OCI-LY1 (cell line): ENCODE results near the gene SSH2.

Source experiments
- H2AFZ ChIP-seq: fragments of 200-600 bp; sonication (generic), shearing (Covaris generic); 2 replicates; pipeline ENCODE4 v1.6.0; 2014; ENCODE audit warnings: antibody characterized with exemption, mild to moderate bottlenecking, low read length
- H3F3A ChIP-seq: fragments of 200-600 bp; sonication (generic), shearing (Covaris generic); 2 replicates; pipeline ENCODE4 v1.6.0; 2014; ENCODE audit warnings: mild to moderate bottlenecking, antibody characterized with exemption, low read length, moderate library complexity; ENCODE audit not compliant: insufficient read depth
- H3K27ac ChIP-seq: fragments of 200-600 bp; sonication (generic); 2 replicates; pipeline ENCODE4 v1.5.1; 2014; ENCODE audit warnings: low read length, mixed run types, mild to moderate bottlenecking, low read depth; ENCODE audit not compliant: poor library complexity, severe bottlenecking
- H3K27me3 ChIP-seq: fragments of 200-600 bp; sonication (generic); 2 replicates; pipeline ENCODE4 v1.6.0; 2014; ENCODE audit warnings: antibody characterized with exemption, mild to moderate bottlenecking, low read length, moderate library complexity; ENCODE audit not compliant: insufficient read depth
- H3K36me3 ChIP-seq: fragments of 200-600 bp; sonication (generic); 2 replicates; pipeline ENCODE4 v1.6.1; 2014; ENCODE audit warnings: mild to moderate bottlenecking, antibody characterized with exemption, low read length, moderate library complexity, mixed read lengths; ENCODE audit not compliant: insufficient read depth
- H3K4me1 ChIP-seq: fragments of 200-600 bp; sonication (generic); 2 replicates; pipeline ENCODE4 v1.5.1; 2014; ENCODE audit warnings: mild to moderate bottlenecking, low read length, moderate library complexity; ENCODE audit not compliant: insufficient read depth, severe bottlenecking
- H3K4me2 ChIP-seq: fragments of 200-600 bp; sonication (generic), shearing (Covaris generic); 2 replicates; pipeline ENCODE4 v1.6.1; 2014; ENCODE audit warnings: low read length
- H3K4me3 ChIP-seq: fragments of 200-600 bp; sonication (generic); 2 replicates; pipeline ENCODE4 v1.5.1; 2014; ENCODE audit warnings: low read length, low read depth, mild to moderate bottlenecking, mixed read lengths; ENCODE audit not compliant: poor library complexity, severe bottlenecking
- H3K79me2 ChIP-seq: fragments of 200-600 bp; shearing (Covaris generic); 2 replicates; pipeline ENCODE4 v1.6.1; 2016; ENCODE audit warnings: mixed run types, low read length, mixed read lengths; ENCODE audit not compliant: insufficient read depth
- H3K9ac ChIP-seq: fragments of 200-600 bp; sonication (generic), shearing (Covaris generic); 2 replicates; pipeline ENCODE4 v1.6.1; 2014; ENCODE audit warnings: mild to moderate bottlenecking, low read length, mixed read lengths
- H3K9me2 ChIP-seq: fragments of 200-600 bp; sonication (generic), shearing (Covaris generic); 2 replicates; pipeline ENCODE4 v1.6.1; 2014; ENCODE audit warnings: low read depth, mild to moderate bottlenecking, low read length, mixed read lengths
- H3K9me3 ChIP-seq: fragments of 200-600 bp; shearing (Covaris generic); 2 replicates; pipeline ENCODE4 v1.6.1; 2014; ENCODE audit warnings: low read length, mixed read lengths
- H4K20me1 ChIP-seq: fragments of 200-600 bp; sonication (generic), shearing (Covaris generic); 2 replicates; pipeline ENCODE4 v1.6.0; 2016; ENCODE audit warnings: mild to moderate bottlenecking, low read length; ENCODE audit not compliant: insufficient read depth
- EZH2 ChIP-seq: fragments of 200-600 bp; sonication (generic), shearing (Covaris generic); IDR thresholded peaks from 2 replicates; pipeline ENCODE4 v1.8.0; 2017; ENCODE audit warnings: borderline replicate concordance, mixed run types, mild to moderate bottlenecking, antibody characterized with exemption, low read length, moderate library complexity, mixed read lengths
- TF ChIP-seq, protein P1 (sequence below): fragments of 200-600 bp; sonication (generic), shearing (Covaris generic); IDR thresholded peaks from 2 replicates; pipeline ENCODE4 v1.5.1; 2017; ENCODE audit warnings: mild to moderate bottlenecking, antibody characterized with exemption, low read length, moderate library complexity, mixed read lengths

SSH2 gene

DNA sequence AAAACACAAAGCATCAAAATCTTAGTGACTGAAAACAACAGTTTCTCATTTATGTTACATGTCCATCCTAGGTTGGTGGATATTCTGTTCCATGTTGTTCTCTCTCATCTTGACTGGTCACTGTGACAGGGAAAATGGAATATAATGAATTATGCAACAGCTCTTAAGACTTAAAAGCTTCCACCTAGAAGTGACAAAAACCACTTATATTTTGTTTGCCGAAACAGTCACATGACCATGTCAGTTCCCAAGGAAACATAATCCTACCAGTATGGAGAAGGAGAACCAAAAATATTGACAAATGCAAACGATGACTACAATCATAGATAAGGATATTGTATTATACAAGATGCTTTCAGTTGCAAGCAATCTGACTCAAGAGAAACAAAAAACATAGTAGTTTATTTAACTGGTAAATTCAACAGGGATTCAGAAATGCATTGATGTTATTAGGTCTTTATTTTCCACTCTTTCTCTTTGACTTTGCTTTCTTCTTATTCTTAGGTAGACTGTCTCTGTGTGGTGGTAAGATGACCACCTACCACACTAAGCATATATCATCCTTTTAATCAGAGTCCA lies 103.8 kb downstream of the SSH2 start:
- peaks cover 12% of the 10 kb centered on the region; the same call in 1 of the 2 replicates for H3K36me3 ChIP-seq

DNA sequence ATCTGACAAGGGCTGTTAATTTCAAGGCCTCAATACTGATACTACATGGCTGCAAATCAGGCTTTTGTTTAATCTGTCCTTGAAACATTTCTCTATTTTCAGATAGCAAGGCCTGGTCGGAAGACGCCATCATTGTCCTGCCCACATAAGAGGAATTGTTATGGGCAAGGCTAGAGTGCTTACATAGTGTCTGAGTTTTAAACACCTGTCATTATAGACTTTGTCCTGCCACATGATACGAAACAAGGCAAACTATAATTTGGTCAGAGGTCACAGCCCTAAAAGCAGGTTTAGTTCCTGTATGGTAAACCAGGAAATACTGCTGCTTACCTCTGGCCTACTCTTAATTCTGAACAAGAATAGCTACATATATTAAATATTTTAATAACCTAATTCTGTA lies 104.4 kb downstream of the SSH2 start:
- no peak overlapping the region for H3K27ac ChIP-seq
- H3K4me3 ChIP-seq: no peak overlapping the region
- TF ChIP-seq EZH2: no peak
- TF ChIP-seq, protein P1, sequence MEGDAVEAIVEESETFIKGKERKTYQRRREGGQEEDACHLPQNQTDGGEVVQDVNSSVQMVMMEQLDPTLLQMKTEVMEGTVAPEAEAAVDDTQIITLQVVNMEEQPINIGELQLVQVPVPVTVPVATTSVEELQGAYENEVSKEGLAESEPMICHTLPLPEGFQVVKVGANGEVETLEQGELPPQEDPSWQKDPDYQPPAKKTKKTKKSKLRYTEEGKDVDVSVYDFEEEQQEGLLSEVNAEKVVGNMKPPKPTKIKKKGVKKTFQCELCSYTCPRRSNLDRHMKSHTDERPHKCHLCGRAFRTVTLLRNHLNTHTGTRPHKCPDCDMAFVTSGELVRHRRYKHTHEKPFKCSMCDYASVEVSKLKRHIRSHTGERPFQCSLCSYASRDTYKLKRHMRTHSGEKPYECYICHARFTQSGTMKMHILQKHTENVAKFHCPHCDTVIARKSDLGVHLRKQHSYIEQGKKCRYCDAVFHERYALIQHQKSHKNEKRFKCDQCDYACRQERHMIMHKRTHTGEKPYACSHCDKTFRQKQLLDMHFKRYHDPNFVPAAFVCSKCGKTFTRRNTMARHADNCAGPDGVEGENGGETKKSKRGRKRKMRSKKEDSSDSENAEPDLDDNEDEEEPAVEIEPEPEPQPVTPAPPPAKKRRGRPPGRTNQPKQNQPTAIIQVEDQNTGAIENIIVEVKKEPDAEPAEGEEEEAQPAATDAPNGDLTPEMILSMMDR: no peak
- H3K9me3 ChIP-seq: no peaks in the 10 kb centered on the region
- peaks cover 12% of the 10 kb centered on the region; the same call in 1 of the 2 replicates for H3K36me3 ChIP-seq
- H3K9me2 ChIP-seq: no peaks in the 10 kb centered on the region
- 0 out of 2 replicates have a peak, but pooled peaks cover 2% of the 10 kb centered on the region for H3K79me2 ChIP-seq
- H4K20me1 ChIP-seq: no peaks in the 10 kb centered on the region
- no peaks in the 10 kb centered on the region for H3K27me3 ChIP-seq
- H3F3A ChIP-seq: no peaks in the 10 kb centered on the region
- peaks cover 21% of the 10 kb centered on the region for H3K4me1 ChIP-seq
- H3K9ac ChIP-seq: no peak overlapping the region
- H3K4me2 ChIP-seq: no peak overlapping the region
- H2AFZ ChIP-seq: no peak overlapping the region

More for the DNA sequence above, 103.8 kb downstream of the SSH2 start:
- no peak overlapping the region for H3K4me3 ChIP-seq
- TF ChIP-seq, protein P1: no peak
- TF ChIP-seq EZH2: no peak
- no peaks in the 10 kb centered on the region for H4K20me1 ChIP-seq
- H3K27me3 ChIP-seq: no peaks in the 10 kb centered on the region
- H3F3A ChIP-seq: no peaks in the 10 kb centered on the region
- H3K27ac ChIP-seq: no peak overlapping the region
- no peak overlapping the region for H3K4me2 ChIP-seq
- 0 out of 2 replicates have a peak, but pooled peaks cover 2% of the 10 kb centered on the region for H3K79me2 ChIP-seq
- no peak overlapping the region for H3K9ac ChIP-seq
- peaks cover 27% of the 10 kb centered on the region for H3K4me1 ChIP-seq
- H3K9me3 ChIP-seq: no peaks in the 10 kb centered on the region
- H2AFZ ChIP-seq: no peak overlapping the region
- no peaks in the 10 kb centered on the region for H3K9me2 ChIP-seq

DNA sequence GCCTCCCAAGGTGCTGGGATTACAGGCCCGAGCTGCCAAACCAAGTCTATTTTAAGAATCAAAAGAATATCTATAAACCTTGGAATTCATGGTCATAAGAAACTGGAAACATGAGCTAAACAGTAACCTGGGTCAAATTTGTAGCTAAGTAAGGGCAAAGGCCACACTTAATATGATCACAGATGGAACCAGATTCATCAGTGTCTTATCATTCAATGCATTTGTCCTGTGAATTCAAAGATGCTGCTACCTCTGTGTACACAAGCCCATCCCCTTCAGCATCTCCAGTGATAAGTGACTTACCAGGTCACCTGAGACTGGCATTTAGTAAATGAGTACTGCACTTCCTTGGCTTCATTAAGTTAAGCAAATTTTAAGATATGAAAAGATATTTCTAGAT lies 108.1 kb downstream of the SSH2 start:
- no peaks in the 10 kb centered on the region for H3F3A ChIP-seq
- H4K20me1 ChIP-seq: no peaks in the 10 kb centered on the region
- H3K4me2 ChIP-seq: no peak overlapping the region
- TF ChIP-seq, protein P1: no peak
- TF ChIP-seq EZH2: no peak
- H3K4me1 ChIP-seq: no peaks in the 10 kb centered on the region
- H3K4me3 ChIP-seq: no peak overlapping the region
- H3K27me3 ChIP-seq: no peaks in the 10 kb centered on the region
- no peak overlapping the region for H3K9ac ChIP-seq
- H3K9me3 ChIP-seq: no peaks in the 10 kb centered on the region
- no peaks in the 10 kb centered on the region for H3K9me2 ChIP-seq
- no peaks in the 10 kb centered on the region for H3K79me2 ChIP-seq
- H3K36me3 ChIP-seq: peaks cover 8% of the 10 kb centered on the region; the same call in 1 of the 2 replicates
- H3K27ac ChIP-seq: no peak overlapping the region
- no peak overlapping the region for H2AFZ ChIP-seq
